Glutamatergic neuron (in vitro differentiated cells): ENCODE results near the gene OR2F1. TPM values are rescaled to one million over a fixed set of nuclear protein-coding genes. Genes with fewer than 3 reads are reported as not detected.

ENCODE experiments used
- DNase-seq: peaks from one replicate; pipeline ENCODE4 v3.0.0; 2022
- H3K27ac Mint-ChIP-seq: one replicate; pipeline ENCODE4 v1.8.0; 2020; ENCODE audit warnings: mild to moderate bottlenecking, mixed read lengths, inconsistent platforms; ENCODE audit not compliant: unreplicated experiment
- H3K27me3 Mint-ChIP-seq: one replicate; pipeline ENCODE4 v1.8.0; 2020; ENCODE audit warnings: mild to moderate bottlenecking, moderate library complexity, mixed read lengths, inconsistent platforms; ENCODE audit not compliant: unreplicated experiment
- H3K36me3 Mint-ChIP-seq: one replicate; pipeline ENCODE4 v1.8.0; 2020; ENCODE audit warnings: mild to moderate bottlenecking, mixed read lengths, inconsistent platforms; ENCODE audit not compliant: unreplicated experiment
- H3K4me1 Mint-ChIP-seq: one replicate; pipeline ENCODE4 v1.8.0; 2020; ENCODE audit warnings: mild to moderate bottlenecking, low read depth, mixed read lengths, inconsistent platforms; ENCODE audit not compliant: unreplicated experiment
- H3K4me3 Mint-ChIP-seq: one replicate; pipeline ENCODE4 v1.8.0; 2020; ENCODE audit warnings: mild to moderate bottlenecking, mixed read lengths, inconsistent platforms; ENCODE audit not compliant: unreplicated experiment
- H3K9me3 Mint-ChIP-seq: one replicate; pipeline ENCODE4 v1.8.0; 2020; ENCODE audit warnings: mild to moderate bottlenecking, moderate library complexity, mixed read lengths, inconsistent platforms; ENCODE audit not compliant: unreplicated experiment
- total RNA-seq: library from RNA; stranded (reverse); fragmentation: NEBNext Ultra II Directional; extraction: Animal tissue kit (Norgen Biotek cat#: 25700); gene quantifications from one replicate; pipeline ENCODE4 v1.2.1, GENCODE V29; 2021; ENCODE audit not compliant: unreplicated experiment
- TF ChIP-seq, protein P1 (sequence below): fragments of 200-600 bp; sonication (generic); IDR thresholded peaks from one replicate; pipeline ENCODE4 v1.5.0; 2021; ENCODE audit not compliant: partially characterized antibody, unreplicated experiment

OR2F1 gene
- total RNA-seq, 1 donor from 2014 or later = not detected

DNA sequence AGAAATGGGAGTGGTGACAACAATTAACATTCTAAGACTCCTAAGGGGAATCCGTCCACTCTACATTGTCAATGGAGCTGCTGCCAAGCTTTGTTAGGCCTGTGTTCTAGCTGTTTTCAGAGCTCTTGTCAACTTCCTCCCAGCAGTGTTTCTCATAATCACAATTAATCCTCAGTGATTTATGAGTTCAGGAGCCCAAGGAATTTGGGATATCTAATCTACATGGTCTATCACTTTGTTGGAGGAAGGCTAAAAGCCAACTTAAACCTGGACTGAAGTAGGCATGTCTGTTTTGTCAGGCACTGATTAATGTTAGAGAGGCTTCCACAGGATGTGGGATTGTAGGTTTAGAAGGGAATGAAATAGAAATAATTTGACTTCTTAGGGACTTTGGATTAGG, 29.8 kb upstream of the OR2F1 start:
- no peak overlapping the region for H3K27ac Mint-ChIP-seq
- DNase-seq = no peak
- no peaks in the 10 kb centered on the region for H3K4me1 Mint-ChIP-seq
- H3K27me3 Mint-ChIP-seq = no peaks in the 10 kb centered on the region
- TF ChIP-seq, protein P1, sequence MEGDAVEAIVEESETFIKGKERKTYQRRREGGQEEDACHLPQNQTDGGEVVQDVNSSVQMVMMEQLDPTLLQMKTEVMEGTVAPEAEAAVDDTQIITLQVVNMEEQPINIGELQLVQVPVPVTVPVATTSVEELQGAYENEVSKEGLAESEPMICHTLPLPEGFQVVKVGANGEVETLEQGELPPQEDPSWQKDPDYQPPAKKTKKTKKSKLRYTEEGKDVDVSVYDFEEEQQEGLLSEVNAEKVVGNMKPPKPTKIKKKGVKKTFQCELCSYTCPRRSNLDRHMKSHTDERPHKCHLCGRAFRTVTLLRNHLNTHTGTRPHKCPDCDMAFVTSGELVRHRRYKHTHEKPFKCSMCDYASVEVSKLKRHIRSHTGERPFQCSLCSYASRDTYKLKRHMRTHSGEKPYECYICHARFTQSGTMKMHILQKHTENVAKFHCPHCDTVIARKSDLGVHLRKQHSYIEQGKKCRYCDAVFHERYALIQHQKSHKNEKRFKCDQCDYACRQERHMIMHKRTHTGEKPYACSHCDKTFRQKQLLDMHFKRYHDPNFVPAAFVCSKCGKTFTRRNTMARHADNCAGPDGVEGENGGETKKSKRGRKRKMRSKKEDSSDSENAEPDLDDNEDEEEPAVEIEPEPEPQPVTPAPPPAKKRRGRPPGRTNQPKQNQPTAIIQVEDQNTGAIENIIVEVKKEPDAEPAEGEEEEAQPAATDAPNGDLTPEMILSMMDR = no peak
- no peaks in the 10 kb centered on the region for H3K36me3 Mint-ChIP-seq
- no peak overlapping the region for H3K4me3 Mint-ChIP-seq
- H3K9me3 Mint-ChIP-seq = no peaks in the 10 kb centered on the region

GRCh38 chr7:143929224-143929920, 25.3 kb upstream of the OR2F1 start:
- H3K4me3 Mint-ChIP-seq = no peak overlapping the region
- H3K4me1 Mint-ChIP-seq = no peaks in the 10 kb centered on the region
- TF ChIP-seq, protein P1 = no peak
- no peaks in the 10 kb centered on the region for H3K9me3 Mint-ChIP-seq
- H3K27me3 Mint-ChIP-seq = no peaks in the 10 kb centered on the region
- H3K36me3 Mint-ChIP-seq = no peaks in the 10 kb centered on the region
- DNase-seq = no peak
- H3K27ac Mint-ChIP-seq = no peak overlapping the region

- Mint-ChIP-seq H3K4me1 (no peaks in the 10 kb centered on the region), H3K36me3 (no peaks in the 10 kb centered on the region), H3K4me3 (no peak overlapping the region), H3K27me3 (no peaks in the 10 kb centered on the region), H3K27ac (no peak overlapping the region), H3K9me3 (no peaks in the 10 kb centered on the region)
- TF ChIP-seq, protein P1 = no peak
- DNase-seq = no peak
These were observed 22.9 kb upstream of the OR2F1 start for GRCh38 chr7:143931739-143932138.

DNA sequence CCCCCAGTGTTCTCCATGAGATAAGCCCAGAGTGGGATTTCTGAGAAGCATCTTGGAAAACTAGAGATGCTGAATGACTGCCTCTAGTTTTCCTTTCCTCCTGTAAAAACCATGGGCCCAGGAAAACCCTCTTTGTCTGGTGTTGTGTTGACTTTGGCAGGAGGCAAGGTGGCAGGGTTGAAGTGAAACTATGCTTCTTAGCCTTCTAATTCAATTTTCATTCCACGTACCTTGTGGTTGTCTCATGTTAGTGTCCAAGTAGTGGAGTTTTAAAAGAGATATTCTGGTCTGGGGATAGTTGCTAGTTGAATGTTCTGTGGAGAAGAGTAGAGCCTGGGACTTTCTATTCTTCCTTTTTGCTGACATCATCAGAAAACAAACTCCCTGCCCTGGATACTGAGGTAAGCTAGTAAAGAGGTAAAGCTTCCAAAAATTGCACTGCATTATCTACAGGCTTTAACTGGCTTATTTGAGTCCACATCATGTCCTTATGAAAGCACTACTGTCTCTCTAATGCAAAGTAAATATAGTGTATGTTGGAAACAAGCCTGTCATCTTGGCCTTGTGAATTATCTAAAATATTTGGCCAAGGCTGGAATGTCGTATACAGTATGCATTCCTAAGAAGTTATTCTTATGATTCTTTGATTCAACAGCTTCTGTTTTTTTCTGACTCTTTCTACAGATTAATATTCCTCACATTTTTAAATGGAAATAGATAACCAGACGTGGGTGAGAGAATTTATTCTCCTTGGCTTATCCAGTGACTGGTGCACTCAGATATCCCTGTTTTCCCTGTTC, 19.9 kb upstream of the OR2F1 start, which contains the start of gene OR2F2:
Gene OR2F2 (plus strand): TSS at position 708 of the 800 bp plus-strand sequence. CDS start 0 bp downstream, at position 708.
- H3K27me3 Mint-ChIP-seq = peaks cover 2% of the 10 kb centered on the region
- H3K4me3 Mint-ChIP-seq = no peak within 1 kb of the TSS
- DNase-seq = no peak
- no peak within 1 kb of the TSS for H3K27ac Mint-ChIP-seq
- H3K9me3 Mint-ChIP-seq = peaks cover 1% of the 10 kb centered on the region
- TF ChIP-seq, protein P1 = no peak
- no peaks in the 10 kb centered on the region for H3K4me1 Mint-ChIP-seq
- H3K36me3 Mint-ChIP-seq = no peaks in the 10 kb centered on the region
